Spleen (tissue), 11 donors: ENCODE measurements around the gene KRT78. TPM values are rescaled to one million over a fixed set of nuclear protein-coding genes. Genes with fewer than 3 reads are reported as not detected.
"Not testable (repeated sequence)": the region's sequence is repeated elsewhere in the genome, so short reads cannot be mapped to it uniquely, and the experiment has no call there.

ENCODE experiments used
- DNase-seq: peaks from one replicate; pipeline ENCODE4 v3.0.0-alpha.2; 2020
- H3K27ac ChIP-seq, 8 donors: fragments of 200-600 bp; sonication (generic) in 7 of 8; 1 replicate in 4 of 8; 2 replicates in 4 of 8; pipeline versions ENCODE4 v1.5.0 to v1.8.0; 2016 to 2021; ENCODE audit warnings: inconsistent platforms in 4 of 8, mild to moderate bottlenecking in 4 of 8, moderate library complexity in 1 of 8
- H3K27me3 ChIP-seq, 7 donors: fragments of 200-600 bp; sonication (generic) in 6 of 7; replicated peaks in 1 of 7; 1 replicate in 4 of 7; 2 replicates in 3 of 7; pipeline versions ENCODE4 v1.5.0 to v1.8.0; 2016 to 2021; ENCODE audit warnings: inconsistent platforms in 3 of 7, mild to moderate bottlenecking in 1 of 7
- H3K36me3 ChIP-seq, 6 donors: fragments of 200-600 bp; sonication (generic) in 5 of 6; 1 replicate in 4 of 6; 2 replicates in 2 of 6; pipeline versions ENCODE4 v1.5.0 to v1.8.0; 2016 to 2021; ENCODE audit warnings: inconsistent platforms in 2 of 6
- H3K4me1 ChIP-seq, 6 donors: fragments of 200-600 bp; sonication (generic) in 5 of 6; 1 replicate in 3 of 6; 2 replicates in 3 of 6; pipeline versions ENCODE4 v1.5.0 to v1.8.0; 2016 to 2021; ENCODE audit warnings: inconsistent platforms in 3 of 6
- H3K4me3 ChIP-seq, 8 donors: fragments of 200-600 bp; sonication (generic) in 7 of 8; 1 replicate in 4 of 8; 2 replicates in 4 of 8; pipeline versions ENCODE4 v1.5.0 to v1.8.0; 2016 to 2021; ENCODE audit warnings: inconsistent platforms in 4 of 8, mild to moderate bottlenecking in 4 of 8, moderate library complexity in 2 of 8
- H3K9me3 ChIP-seq, 8 donors: fragments of 200-600 bp; sonication (generic) in 7 of 8; 1 replicate in 4 of 8; 2 replicates in 4 of 8; pipeline versions ENCODE4 v1.5.0 to v1.8.0; 2016 to 2021; ENCODE audit warnings: inconsistent platforms in 4 of 8
- POLR2A ChIP-seq, 3 donors: fragments of 450-650 bp; IDR thresholded peaks; one replicate each; pipeline ENCODE4 v1.5.1; 2017; ENCODE audit warnings: antibody characterized with exemption in 3 of 3, mild to moderate bottlenecking in 1 of 3
- POLR2AphosphoS5 ChIP-seq, 3 donors: sonication (generic); formaldehyde crosslinking; IDR thresholded peaks; one replicate each; pipeline ENCODE4 v1.5.1; 2017; ENCODE audit warnings: antibody characterized with exemption in 3 of 3
- WGBS, 5 donors: extraction: QIAGEN DNeasy Blood & Tissue Kit in 3 of 5; methylation state at CpG; one replicate each; pipeline versions ENCODE4 v1.1.5 to v1.1.7; 2013 to 2018; 5-methylcytosine and 5-hydroxymethylcytosine counted together
- intact Hi-C: fragments of 100-400 bp; cut with DNase I; formaldehyde crosslinking; loops from one replicate; pipeline ENCODE4 v1.15.0; 2023; ENCODE audit warnings: low total_unique reads
- polyA plus RNA-seq, 3 donors: library from polyadenylated mRNA; stranded (reverse); fragments of 200-250 nt; gene quantifications; one replicate each; pipeline ENCODE4 v1.2.1, GENCODE V29; 2013
- total RNA-seq, 7 donors: library from RNA; depleted of rRNA in 3 of 7; stranded (reverse); fragments of >200 nt in 3 of 7; fragmentation: NEBNext Ultra II Directional in 4 of 7; extraction: Animal tissue kit (Norgen Biotek cat#: 25700) in 4 of 7; gene quantifications; one replicate each; pipeline versions ENCODE4 v1.1.0 to v1.2.1, GENCODE V29; 2016 to 2021
- TF ChIP-seq, protein P1 (sequence below), 11 experiments: fragments of 200-600 bp in 7 of 11; fragments of 450-650 bp in 4 of 11; sonication (generic) in 4 of 11; IDR thresholded peaks in 8 of 11; conservative IDR thresholded peaks in 3 of 11; 1 replicate in 7 of 11; 2 replicates in 4 of 11; pipeline versions ENCODE4 v1.4.0 to v1.8.0; 2016 to 2021; ENCODE audit warnings: antibody characterized with exemption in 11 of 11, inconsistent platforms in 4 of 11, mild to moderate bottlenecking in 1 of 11
- donor health status: healthy with polysubstance abuse.
- donor health status: DM: no; HTN: no; CAD: no; lungs with moderate emphysema.
- donor health status: DM: no; HTN: no; CAD: no.
- donor health status: Bipolar disorder and iron deficiency.
- donor health status: healthy.
- donor health status: DM: no; HTN: no; CAD: no.
- donor health status: DM: yes; HTN: yes; CAD: no.

Gene KRT78
- total and polyA plus RNA-seq, 10 donors = 0.24 to 0.83 TPM; not detected in 8

DNA sequence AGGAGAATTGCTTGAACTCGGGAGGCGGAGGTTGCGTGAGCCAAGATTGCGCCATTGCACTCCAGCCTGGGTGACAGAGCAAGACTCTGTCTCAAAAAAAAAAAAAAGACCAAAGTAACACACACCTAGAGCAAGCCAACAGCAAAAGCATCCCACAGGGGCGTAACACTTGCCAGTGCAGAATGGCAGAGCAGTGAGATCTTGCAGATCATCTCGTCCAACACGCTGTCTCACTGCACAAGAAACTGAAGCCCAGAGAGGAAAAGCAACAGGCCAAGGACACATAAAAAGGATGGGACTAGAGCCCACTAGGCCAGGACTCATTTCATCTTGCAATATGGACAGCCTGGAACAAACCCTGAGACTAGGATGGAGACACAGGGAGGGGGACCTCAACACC is 12.7 kb upstream of the KRT78 start:
- DNase-seq = no peak
- no peaks in the 10 kb centered on the region for H3K9me3 ChIP-seq
- TF ChIP-seq, protein P1, sequence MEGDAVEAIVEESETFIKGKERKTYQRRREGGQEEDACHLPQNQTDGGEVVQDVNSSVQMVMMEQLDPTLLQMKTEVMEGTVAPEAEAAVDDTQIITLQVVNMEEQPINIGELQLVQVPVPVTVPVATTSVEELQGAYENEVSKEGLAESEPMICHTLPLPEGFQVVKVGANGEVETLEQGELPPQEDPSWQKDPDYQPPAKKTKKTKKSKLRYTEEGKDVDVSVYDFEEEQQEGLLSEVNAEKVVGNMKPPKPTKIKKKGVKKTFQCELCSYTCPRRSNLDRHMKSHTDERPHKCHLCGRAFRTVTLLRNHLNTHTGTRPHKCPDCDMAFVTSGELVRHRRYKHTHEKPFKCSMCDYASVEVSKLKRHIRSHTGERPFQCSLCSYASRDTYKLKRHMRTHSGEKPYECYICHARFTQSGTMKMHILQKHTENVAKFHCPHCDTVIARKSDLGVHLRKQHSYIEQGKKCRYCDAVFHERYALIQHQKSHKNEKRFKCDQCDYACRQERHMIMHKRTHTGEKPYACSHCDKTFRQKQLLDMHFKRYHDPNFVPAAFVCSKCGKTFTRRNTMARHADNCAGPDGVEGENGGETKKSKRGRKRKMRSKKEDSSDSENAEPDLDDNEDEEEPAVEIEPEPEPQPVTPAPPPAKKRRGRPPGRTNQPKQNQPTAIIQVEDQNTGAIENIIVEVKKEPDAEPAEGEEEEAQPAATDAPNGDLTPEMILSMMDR (IDR thresholded peaks at IDR 0.05 in 8 of 11, conservative IDR thresholded peaks at IDR 0.05 in 3 of 11) = no peak
- TF ChIP-seq POLR2A (IDR thresholded peaks at IDR 0.05) (no peak), POLR2AphosphoS5 (IDR thresholded peaks at IDR 0.05) (no peak)
- no peaks in the 10 kb centered on the region for H3K27me3 ChIP-seq
- no peak overlapping the region for H3K4me3 ChIP-seq
- no peaks in the 10 kb centered on the region for H3K36me3 ChIP-seq
- no peaks in the 10 kb centered on the region for H3K4me1 ChIP-seq
- H3K27ac ChIP-seq = no peak overlapping the region
- 81 to 95% (median 88%) methylated on average over 7 of the region's 7 CpGs for WGBS, 5 donors
- intact Hi-C loops = loop anchor here (5.0 kb wide), 1 partner anchor 279 kb away; no protein-coding TSS in a partner anchor

DNA sequence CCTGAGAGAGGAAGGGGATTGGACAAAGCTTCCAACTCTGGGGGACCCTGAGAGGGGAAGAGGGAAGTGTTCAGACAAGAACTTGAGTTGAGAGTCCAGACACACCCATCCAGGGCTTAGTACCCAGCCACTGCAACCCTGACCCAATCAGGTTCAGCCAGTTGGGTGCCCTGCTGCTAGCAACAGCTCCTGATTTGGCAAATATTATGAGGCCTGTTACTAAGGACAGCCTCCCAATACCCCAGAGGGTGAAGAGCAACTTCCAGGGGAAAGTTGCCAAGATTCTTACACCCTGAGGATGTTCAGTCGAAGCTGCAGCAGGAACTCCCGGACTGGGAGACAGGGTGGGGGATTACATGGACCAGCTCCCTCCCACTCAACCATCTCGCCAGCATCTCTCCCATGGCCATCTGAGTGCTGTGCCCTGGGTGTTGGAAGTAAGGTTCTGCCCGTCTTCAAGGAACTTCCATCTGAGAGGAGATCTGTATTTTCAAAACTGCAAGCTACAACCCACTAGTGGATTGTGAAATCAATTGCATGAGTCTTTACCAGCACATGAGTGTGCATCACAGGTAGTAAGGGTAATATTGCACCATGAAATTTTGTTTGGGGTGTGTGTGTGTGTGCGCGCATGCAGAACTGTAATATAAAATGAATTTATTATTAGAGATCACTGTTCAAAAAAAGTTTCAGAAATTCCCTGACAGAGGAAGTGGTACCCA is 11.5 kb upstream of the KRT78 start:
- no peak for DNase-seq

DNA sequence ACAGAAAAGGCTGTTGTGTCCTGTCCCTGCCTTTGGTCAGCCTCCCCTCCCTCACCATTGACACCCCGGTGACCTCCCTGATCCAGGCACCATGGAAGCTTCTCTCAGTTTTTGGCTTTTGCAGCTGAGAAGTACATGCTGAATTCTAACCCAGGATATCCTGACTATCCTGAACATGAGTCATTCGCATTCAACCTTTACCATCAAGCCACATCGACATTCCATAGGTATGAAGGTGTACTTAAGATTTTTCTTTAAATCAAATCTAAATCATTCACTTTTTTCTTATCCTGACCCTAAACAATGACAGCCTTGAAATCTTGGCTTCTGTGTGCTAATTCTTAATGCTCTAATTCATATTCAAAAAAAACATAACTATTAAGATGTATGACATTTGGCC is 8.7 kb upstream of the KRT78 start:
- intact Hi-C loops = no loop called here
- TF ChIP-seq POLR2A (IDR thresholded peaks at IDR 0.05) = no peak
- TF ChIP-seq, protein P1 (IDR thresholded peaks at IDR 0.05 in 8 of 11, conservative IDR thresholded peaks at IDR 0.05 in 3 of 11) = no peak
- no peak for TF ChIP-seq POLR2AphosphoS5 (IDR thresholded peaks at IDR 0.05)

More for the DNA sequence above, 11.5 kb upstream of the KRT78 start:
- H3K27me3 ChIP-seq = no peaks in the 10 kb centered on the region
- no peak overlapping the region for H3K4me3 ChIP-seq
- no peak for TF ChIP-seq POLR2AphosphoS5 (IDR thresholded peaks at IDR 0.05)
- TF ChIP-seq, protein P1 (IDR thresholded peaks at IDR 0.05 in 8 of 11, conservative IDR thresholded peaks at IDR 0.05 in 3 of 11) = no peak
- TF ChIP-seq POLR2A (IDR thresholded peaks at IDR 0.05) = no peak
- WGBS, 5 donors = 58 to 85% (median 71%) methylated on average over 6 of the region's 6 CpGs
- intact Hi-C loops = loop anchor here (5.0 kb wide), 1 partner anchor 278 kb away; no protein-coding TSS in a partner anchor
- H3K36me3 ChIP-seq = no peaks in the 10 kb centered on the region
- H3K4me1 ChIP-seq = no peaks in the 10 kb centered on the region
- no peak overlapping the region for H3K27ac ChIP-seq
- H3K9me3 ChIP-seq = no peaks in the 10 kb centered on the region

DNA sequence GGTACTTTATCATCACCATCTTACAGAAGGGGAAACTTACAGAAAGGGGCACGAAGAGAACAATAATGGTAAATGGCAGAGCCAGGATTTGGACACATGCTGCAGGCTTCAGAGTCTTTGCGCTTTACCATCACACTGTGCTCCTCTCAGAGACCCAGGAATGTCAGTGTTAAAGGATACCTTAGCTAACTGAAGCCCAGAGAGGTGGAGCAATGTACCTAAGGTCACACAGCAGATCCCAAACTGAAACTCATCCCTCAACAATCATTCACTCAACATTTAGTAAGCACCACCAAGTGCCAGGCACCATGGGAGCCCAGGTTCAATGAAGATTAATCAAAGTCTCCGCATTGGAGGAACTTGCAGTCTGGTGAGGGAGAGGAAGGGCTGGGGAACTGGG is 8.0 kb upstream of the KRT78 start:
- TF ChIP-seq POLR2AphosphoS5 (IDR thresholded peaks at IDR 0.05) (no peak), POLR2A (IDR thresholded peaks at IDR 0.05) (no peak)
- TF ChIP-seq, protein P1 (IDR thresholded peaks at IDR 0.05 in 8 of 11, conservative IDR thresholded peaks at IDR 0.05 in 3 of 11) = no peak
- intact Hi-C loops = no loop called here
- H3K36me3 ChIP-seq = no peaks in the 10 kb centered on the region
- WGBS, 5 donors = 87 to 92% (median 90%) methylated on average over 3 of the region's 3 CpGs
- no peaks in the 10 kb centered on the region for H3K4me1 ChIP-seq
- DNase-seq = no peak
- H3K27me3 ChIP-seq = peaks cover 0 to 15% (median 0%) of the 10 kb centered on the region in 7 donors
- no peak overlapping the region for H3K27ac ChIP-seq
- H3K9me3 ChIP-seq = no peaks in the 10 kb centered on the region
- H3K4me3 ChIP-seq = no peak overlapping the region

More for the DNA sequence above, 8.7 kb upstream of the KRT78 start:
- Histone ChIP-seq H3K27me3 (peaks cover 0 to 10% (median 0%) of the 10 kb centered on the region in 7 donors), H3K4me3 (no peak overlapping the region), H3K4me1 (no peaks in the 10 kb centered on the region), H3K9me3 (no peaks in the 10 kb centered on the region), H3K36me3 (no peaks in the 10 kb centered on the region), H3K27ac (no peak overlapping the region)
- WGBS, 5 donors = 91 to 96% (median 94%) methylated on average over 3 of the region's 3 CpGs
- DNase-seq = no peak

DNA sequence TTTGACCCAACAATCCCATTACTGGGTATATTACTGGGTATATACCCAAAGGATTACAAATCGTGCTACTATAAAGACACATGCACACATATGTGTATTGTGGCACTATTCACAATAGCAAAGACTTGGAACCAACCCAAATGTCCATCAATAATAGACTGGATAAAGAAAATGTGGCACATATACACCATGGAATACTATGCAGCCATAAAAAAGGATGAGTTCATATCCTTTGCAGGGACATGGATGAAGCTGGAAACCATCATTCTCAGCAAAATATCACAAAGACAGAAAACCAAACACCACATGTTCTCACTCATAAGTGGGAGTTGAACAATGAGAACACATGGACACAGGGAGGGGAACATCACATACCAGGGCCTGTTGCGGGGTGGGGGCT is 7.3 kb upstream of the KRT78 start:
- H3K4me1 ChIP-seq, intact Hi-C loops, DNase-seq, H3K9me3 ChIP-seq, H3K4me3 ChIP-seq, H3K36me3 ChIP-seq, H3K27ac ChIP-seq: not testable (repeated sequence)
- H3K27me3 ChIP-seq = peaks cover 0 to 16% (median 0%) of the 10 kb centered on the region in 7 donors
- 62 to 98% (median 97%) methylated on average over 2 of the region's 2 CpGs for WGBS, 5 donors
